ENCODE measurements around the gene MRPS33. TPM values are rescaled to one million over a fixed set of nuclear protein-coding genes. Genes with fewer than 3 reads are reported as not detected.

MRPS33 gene
- total and polyA plus RNA-seq, 2 of the 13 experiments (the other 11 are each of a cell fraction or from before 2014, with no cell fraction given): 50.9 to 91.0 TPM

- no peak for TF ChIP-seq LRRFIP1 (CRISPR knock-in tag; conservative IDR thresholded peaks at IDR 0.05)
- no peak for TF ChIP-seq SNRNP70 (IDR thresholded peaks at IDR 0.05; ENCODE audit: low read depth, low read length)
- TF ChIP-seq ATRX (CRISPR knock-in tag; IDR thresholded peaks at IDR 0.05; ENCODE audit: borderline replicate concordance): no peak
- peak; percentile 80; the same call in 1 of the 2 replicates for TF ChIP-seq NRL (CRISPR knock-in tag; IDR thresholded peaks at IDR 0.05; ENCODE audit: borderline replicate concordance)
- TF ChIP-seq KLF12 (CRISPR knock-in tag; IDR thresholded peaks at IDR 0.05; ENCODE audit: borderline replicate concordance): no peak
- 0 out of 2 replicates have a peak, but pooled peaks have one; percentile 82 for TF ChIP-seq SALL2 (CRISPR knock-in tag; IDR thresholded peaks at IDR 0.05)
- peak; percentile 52; the same call in 1 of the 2 replicates for TF ChIP-seq HBP1 (CRISPR knock-in tag; IDR thresholded peaks at IDR 0.05; ENCODE audit: low read depth)
- peak; percentile 73; the same call in 1 of the 2 replicates for TF ChIP-seq ZNF878 (CRISPR knock-in tag; IDR thresholded peaks at IDR 0.05)
- no peak for TF ChIP-seq ZNF24 (IDR thresholded peaks at IDR 0.05)
- 0 out of 2 replicates have a peak, but pooled peaks have one; percentile 67 for TF ChIP-seq NKX3-1 (CRISPR knock-in tag; IDR thresholded peaks at IDR 0.05)
- TF ChIP-seq NAIF1 (CRISPR knock-in tag; IDR thresholded peaks at IDR 0.05; ENCODE audit: borderline replicate concordance): peak; percentile 86
- TF ChIP-seq ZSCAN31 (CRISPR knock-in tag; IDR thresholded peaks at IDR 0.05; ENCODE audit: low read depth): no peak
- TF ChIP-seq ZNF800 (CRISPR knock-in tag; IDR thresholded peaks at IDR 0.05): no peak
- TF ChIP-seq NFYC (CRISPR knock-in tag; IDR thresholded peaks at IDR 0.05): peak; percentile 62
- TF ChIP-seq CEBPB (IDR thresholded peaks at IDR 0.05; ENCODE audit: borderline replicate concordance, low read depth, low read length): no peak
- TF ChIP-seq BCL6 (CRISPR knock-in tag; IDR thresholded peaks at IDR 0.05): peak; percentile 45
- 0 out of 2 replicates have a peak, but pooled peaks have one; percentile 51 for TF ChIP-seq ZNF205 (CRISPR knock-in tag; IDR thresholded peaks at IDR 0.05)
- TF ChIP-seq ZBTB8A (CRISPR knock-in tag; IDR thresholded peaks at IDR 0.05; ENCODE audit: borderline replicate concordance, low read depth): no peak
- no peak for TF ChIP-seq PBX3 (CRISPR knock-in tag; IDR thresholded peaks at IDR 0.05; ENCODE audit: borderline replicate concordance)
- 0 out of 2 replicates have a peak, but pooled peaks have one; percentile 56 for TF ChIP-seq ZNF616 (CRISPR knock-in tag; IDR thresholded peaks at IDR 0.05; ENCODE audit: low read depth)
- TF ChIP-seq RFXAP (CRISPR knock-in tag; IDR thresholded peaks at IDR 0.05; ENCODE audit: borderline replicate concordance): peak; percentile 81; the same call in 1 of the 2 replicates
Observed at GRCh38 chr7:141014524-141015395, at the start of gene MRPS33 (continued).

Data from HepG2 (cell line).